ENCODE results near the gene HBA1. TPM values are rescaled to one million over a fixed set of nuclear protein-coding genes. Genes with fewer than 3 reads are reported as not detected.

HBA1 gene
- total and polyA plus RNA-seq, 3 donors from 2014 or later = 11.7 to 24.0 TPM; not detected in 1

- H3K9me3 ChIP-seq = no peaks in the 10 kb centered on the region
- no peak for DNase-seq
- no peak overlapping the region for H3K4me3 ChIP-seq
- intact Hi-C loops (cut with DNase I; ENCODE audit: low total_unique reads) = no loop called here
- no peaks in the 10 kb centered on the region for H3K36me3 ChIP-seq (ENCODE audit: low read depth, missing control alignments)
- no peaks in the 10 kb centered on the region for H3K27me3 ChIP-seq
- no peaks in the 10 kb centered on the region for H3K4me1 ChIP-seq
- TF ChIP-seq POLR2A (IDR thresholded peaks at IDR 0.05) = no peak
- TF ChIP-seq, protein P1, sequence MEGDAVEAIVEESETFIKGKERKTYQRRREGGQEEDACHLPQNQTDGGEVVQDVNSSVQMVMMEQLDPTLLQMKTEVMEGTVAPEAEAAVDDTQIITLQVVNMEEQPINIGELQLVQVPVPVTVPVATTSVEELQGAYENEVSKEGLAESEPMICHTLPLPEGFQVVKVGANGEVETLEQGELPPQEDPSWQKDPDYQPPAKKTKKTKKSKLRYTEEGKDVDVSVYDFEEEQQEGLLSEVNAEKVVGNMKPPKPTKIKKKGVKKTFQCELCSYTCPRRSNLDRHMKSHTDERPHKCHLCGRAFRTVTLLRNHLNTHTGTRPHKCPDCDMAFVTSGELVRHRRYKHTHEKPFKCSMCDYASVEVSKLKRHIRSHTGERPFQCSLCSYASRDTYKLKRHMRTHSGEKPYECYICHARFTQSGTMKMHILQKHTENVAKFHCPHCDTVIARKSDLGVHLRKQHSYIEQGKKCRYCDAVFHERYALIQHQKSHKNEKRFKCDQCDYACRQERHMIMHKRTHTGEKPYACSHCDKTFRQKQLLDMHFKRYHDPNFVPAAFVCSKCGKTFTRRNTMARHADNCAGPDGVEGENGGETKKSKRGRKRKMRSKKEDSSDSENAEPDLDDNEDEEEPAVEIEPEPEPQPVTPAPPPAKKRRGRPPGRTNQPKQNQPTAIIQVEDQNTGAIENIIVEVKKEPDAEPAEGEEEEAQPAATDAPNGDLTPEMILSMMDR (IDR thresholded peaks at IDR 0.05) = no peak
- no peak overlapping the region for H3K27ac ChIP-seq
- 90 to 94% methylated on average over 20 to 34 of the region's 34 CpGs for WGBS, 2 donors
Observed at GRCh38 chr16:189604-190186, 13.2 kb downstream of the HBA1 start.

DNA sequence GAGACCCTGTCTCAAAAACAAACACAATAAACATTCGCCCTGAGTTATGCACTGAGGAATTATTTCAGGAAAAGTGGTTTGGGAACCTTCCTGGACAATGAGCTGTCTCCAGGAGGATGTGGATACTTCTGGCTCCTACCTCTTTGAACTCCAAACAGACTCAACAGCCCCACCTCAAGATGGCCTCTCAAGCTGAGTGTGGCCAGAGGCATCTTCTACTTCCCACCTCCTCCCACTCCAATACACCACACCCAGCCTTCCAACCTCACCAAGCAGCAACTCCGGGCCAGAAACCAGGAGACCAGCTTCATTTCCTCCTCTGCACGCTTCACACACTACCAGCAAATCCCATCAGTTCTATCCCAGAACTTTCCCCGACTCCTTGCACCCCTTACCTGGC, 15.4 kb downstream of the HBA1 start:
- H3K4me3 ChIP-seq = no peak overlapping the region
- no peaks in the 10 kb centered on the region for H3K9me3 ChIP-seq
- H3K36me3 ChIP-seq (ENCODE audit: low read depth, missing control alignments) = no peaks in the 10 kb centered on the region
- TF ChIP-seq, protein P1 (IDR thresholded peaks at IDR 0.05) = no peak
- TF ChIP-seq POLR2A (IDR thresholded peaks at IDR 0.05) = no peak
- WGBS, 2 donors = 89 to 90% methylated on average over 4 of the region's 4 CpGs
- intact Hi-C loops (cut with DNase I; ENCODE audit: low total_unique reads) = no loop called here
- no peak overlapping the region for H3K27ac ChIP-seq
- no peak for DNase-seq
- H3K4me1 ChIP-seq = no peaks in the 10 kb centered on the region
- no peaks in the 10 kb centered on the region for H3K27me3 ChIP-seq

DNA sequence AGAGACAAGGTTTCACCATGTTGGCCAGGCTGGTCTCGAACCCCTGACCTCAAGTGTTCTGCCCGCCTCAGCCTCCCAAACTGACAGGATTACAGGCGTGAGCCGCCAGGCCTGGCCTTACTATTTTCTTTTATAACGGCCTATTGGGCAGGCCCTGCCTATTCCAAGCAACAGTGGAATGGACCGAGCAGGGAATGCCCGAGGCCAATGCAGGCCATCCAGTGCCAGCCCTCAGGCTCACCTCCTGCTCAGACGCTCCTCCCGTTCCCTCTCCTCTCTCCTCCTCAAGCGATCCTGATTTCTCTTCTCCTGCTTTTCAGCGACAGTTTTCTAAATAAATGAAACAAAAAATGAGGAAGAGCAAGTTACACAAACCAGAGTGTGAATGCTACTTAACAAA, 16.2 kb downstream of the HBA1 start:
- TF ChIP-seq, protein P1 (IDR thresholded peaks at IDR 0.05) = no peak
- no peak for TF ChIP-seq POLR2A (IDR thresholded peaks at IDR 0.05)
- WGBS, 2 donors = 88 to 94% methylated on average over 11 of the region's 11 CpGs
- Histone ChIP-seq H3K27me3 (no peaks in the 10 kb centered on the region), H3K27ac (no peak overlapping the region), H3K36me3 (ENCODE audit: low read depth, missing control alignments) (no peaks in the 10 kb centered on the region), H3K9me3 (no peaks in the 10 kb centered on the region), H3K4me1 (no peaks in the 10 kb centered on the region), H3K4me3 (no peak overlapping the region)
- intact Hi-C loops (cut with DNase I; ENCODE audit: low total_unique reads) = no loop called here
- DNase-seq = no peak

- TF ChIP-seq POLR2A (IDR thresholded peaks at IDR 0.05) = no peak
- TF ChIP-seq, protein P1 (IDR thresholded peaks at IDR 0.05) = no peak
- Histone ChIP-seq H3K27me3 (no peaks in the 10 kb centered on the region), H3K9me3 (no peaks in the 10 kb centered on the region), H3K4me1 (no peaks in the 10 kb centered on the region), H3K27ac (no peak overlapping the region), H3K36me3 (ENCODE audit: low read depth, missing control alignments) (no peaks in the 10 kb centered on the region), H3K4me3 (no peak overlapping the region)
- DNase-seq = no peak
- 94 to 97% methylated on average over 14 to 15 of the region's 15 CpGs for WGBS, 2 donors
- intact Hi-C loops (cut with DNase I; ENCODE audit: low total_unique reads) = no loop called here
Observed at GRCh38 chr16:193441-193840, 17.0 kb downstream of the HBA1 start.

- no peak for DNase-seq
- no peak overlapping the region for H3K4me3 ChIP-seq
- no peaks in the 10 kb centered on the region for H3K27me3 ChIP-seq
- H3K27ac ChIP-seq = no peak overlapping the region
- H3K4me1 ChIP-seq = no peaks in the 10 kb centered on the region
- H3K36me3 ChIP-seq (ENCODE audit: low read depth, missing control alignments) = no peaks in the 10 kb centered on the region
- intact Hi-C loops (cut with DNase I; ENCODE audit: low total_unique reads) = no loop called here
- no peaks in the 10 kb centered on the region for H3K9me3 ChIP-seq
- WGBS, 2 donors = 83 to 87% methylated on average over 6 of the region's 6 CpGs
- no peak for TF ChIP-seq POLR2A (IDR thresholded peaks at IDR 0.05)
- TF ChIP-seq, protein P1 (IDR thresholded peaks at IDR 0.05) = no peak
Observed at GRCh38 chr16:194516-194915, 18.0 kb downstream of the HBA1 start.

All from testis (tissue), 3 donors.